HepG2 (cell line): Measurements from ENCODE around the gene OLAH.

Source experiments
- ARNTL ChIP-seq: sonication (generic); formaldehyde crosslinking; IDR thresholded peaks from 2 replicates; pipeline ENCODE4 v1.4.0; 2020; ENCODE audit warnings: mild to moderate bottlenecking, missing genetic modification reagents
- MXD1 ChIP-seq: sonication (generic); formaldehyde crosslinking; IDR thresholded peaks from 2 replicates; pipeline ENCODE4 v1.4.0; 2020; ENCODE audit warnings: mild to moderate bottlenecking, missing genetic modification reagents
- POLR2A ChIP-seq, 2 experiments: IDR thresholded peaks; 2 replicates each; pipeline ENCODE4 v1.6.1; 2011; ENCODE audit warnings: low read depth in 2 of 2, low read length in 2 of 2, mild to moderate bottlenecking in 1 of 2, moderate library complexity in 1 of 2; ENCODE audit not compliant: insufficient read depth in 1 of 2
- RFX5 ChIP-seq: IDR thresholded peaks from 2 replicates; pipeline ENCODE4 v1.6.1; 2011; ENCODE audit warnings: low read depth, low read length, improper control_type of control experiment
- TAF1 ChIP-seq: sonication (generic); formaldehyde crosslinking; IDR thresholded peaks from 2 replicates; pipeline ENCODE4 v1.4.0; 2020; ENCODE audit warnings: missing genetic modification reagents
- ZBTB1 ChIP-seq: sonication (generic); formaldehyde crosslinking; IDR thresholded peaks from 2 replicates; pipeline ENCODE4 v1.4.0; 2020; ENCODE audit warnings: missing genetic modification reagents, borderline replicate concordance

- TF ChIP-seq TAF1 (CRISPR knock-in tag) = no peak
- no peak for TF ChIP-seq POLR2A (IDR thresholded peaks at IDR 0.05; ENCODE audit: insufficient read depth in 1 of 2, low read depth in 2 of 2, low read length in 2 of 2)
- no peak for TF ChIP-seq MXD1 (CRISPR knock-in tag)
- no peak for TF ChIP-seq RFX5
- TF ChIP-seq ZBTB1 (CRISPR knock-in tag) = no peak
- TF ChIP-seq ARNTL = no peak
These were observed 9.3 kb downstream of the OLAH start for GRCh38 chr10:15053061-15053460.
